ENCODE measurements around the gene GUK1. TPM values are rescaled to one million over a fixed set of nuclear protein-coding genes. Genes with fewer than 3 reads are reported as not detected.

The GUK1 gene
- total RNA-seq, 1 donor from 2014 or later, result 299 TPM

GRCh38 chr1:228177183-228177475 lies 37.0 kb downstream of the GUK1 start:
- Histone ChIP-seq H3K4me3 (no peak overlapping the region), H3K9me3 (no peaks in the 10 kb centered on the region), H3K36me3 (peaks cover 0 to 10% of the 10 kb centered on the region in 2 donors), H3K27ac (no peak overlapping the region), H3K27me3 (no peaks in the 10 kb centered on the region), H3K4me1 (peaks cover 9% of the 10 kb centered on the region)
- no peak for TF ChIP-seq CTCF (IDR thresholded peaks at IDR 0.05)
- no peak for TF ChIP-seq POLR2AphosphoS5 (IDR thresholded peaks at IDR 0.05; ENCODE audit: insufficient read depth in 1 of 2, low read depth in 1 of 2)
- no peak for TF ChIP-seq POLR2A (IDR thresholded peaks at IDR 0.05)
- no peak for DNase-seq (ENCODE audit: extremely low spot score in 2 of 2)
- intact Hi-C loops (cut with DNase I), result no loop called here

GRCh38 chr1:228177721-228178710 lies 37.9 kb downstream of the GUK1 start:
- intact Hi-C loops (cut with DNase I), result no loop called here
- no peak for DNase-seq (ENCODE audit: extremely low spot score in 2 of 2)
- no peaks in the 10 kb centered on the region for H3K9me3 ChIP-seq
- peaks cover 0 to 10% of the 10 kb centered on the region in 2 donors for H3K36me3 ChIP-seq
- no peak overlapping the region for H3K4me3 ChIP-seq
- H3K27me3 ChIP-seq, result no peaks in the 10 kb centered on the region
- peaks cover 9% of the 10 kb centered on the region for H3K4me1 ChIP-seq
- H3K27ac ChIP-seq, result no peak overlapping the region
- TF ChIP-seq CTCF (IDR thresholded peaks at IDR 0.05) (no peak), POLR2AphosphoS5 (IDR thresholded peaks at IDR 0.05; ENCODE audit: insufficient read depth in 1 of 2, low read depth in 1 of 2) (no peak), POLR2A (IDR thresholded peaks at IDR 0.05) (no peak)

GRCh38 chr1:228178737-228179684 lies 38.9 kb downstream of the GUK1 start:
- no peak overlapping the region for H3K27ac ChIP-seq
- H3K4me3 ChIP-seq, result no peak overlapping the region
- DNase-seq (ENCODE audit: extremely low spot score in 2 of 2), result peak in 1 of 2 donors; percentile 87
- intact Hi-C loops (cut with DNase I), result no loop called here
- peaks cover 4% of the 10 kb centered on the region for H3K4me1 ChIP-seq
- TF ChIP-seq POLR2AphosphoS5 (IDR thresholded peaks at IDR 0.05; ENCODE audit: insufficient read depth in 1 of 2, low read depth in 1 of 2) (no peak), CTCF (IDR thresholded peaks at IDR 0.05) (no peak), POLR2A (IDR thresholded peaks at IDR 0.05) (no peak)
- no peaks in the 10 kb centered on the region for H3K27me3 ChIP-seq
- H3K36me3 ChIP-seq, result peaks cover 0 to 10% of the 10 kb centered on the region in 2 donors
- no peaks in the 10 kb centered on the region for H3K9me3 ChIP-seq

GRCh38 chr1:228180271-228180958 lies 40.3 kb downstream of the GUK1 start:
- no peaks in the 10 kb centered on the region for H3K4me1 ChIP-seq
- no peak overlapping the region for H3K4me3 ChIP-seq
- DNase-seq (ENCODE audit: extremely low spot score in 2 of 2), result no peak
- no peak for TF ChIP-seq POLR2AphosphoS5 (IDR thresholded peaks at IDR 0.05; ENCODE audit: insufficient read depth in 1 of 2, low read depth in 1 of 2)
- TF ChIP-seq POLR2A (IDR thresholded peaks at IDR 0.05), result no peak
- TF ChIP-seq CTCF (IDR thresholded peaks at IDR 0.05), result no peak
- peaks cover 0 to 2% of the 10 kb centered on the region in 2 donors for H3K36me3 ChIP-seq
- no peaks in the 10 kb centered on the region for H3K9me3 ChIP-seq
- H3K27me3 ChIP-seq, result no peaks in the 10 kb centered on the region
- no peak overlapping the region for H3K27ac ChIP-seq
- intact Hi-C loops (cut with DNase I), result no loop called here

Data from vagina (tissue), 2 donors.